Suprapubic skin (tissue), 4 donors: ENCODE data around the gene CACNA2D4.

Source experiments
- EP300 ChIP-seq: sonication (generic); formaldehyde crosslinking; IDR thresholded peaks from one replicate; pipeline ENCODE4 v1.6.1; 2017; ENCODE audit warnings: antibody characterized with exemption
- POLR2A ChIP-seq, 2 donors: fragments of 450-650 bp; IDR thresholded peaks; one replicate each; pipeline ENCODE4 v1.6.1; 2017; ENCODE audit warnings: antibody characterized with exemption in 2 of 2, mild to moderate bottlenecking in 2 of 2, moderate library complexity in 2 of 2
- POLR2AphosphoS5 ChIP-seq, 3 donors: sonication (generic); formaldehyde crosslinking; IDR thresholded peaks; one replicate each; pipeline ENCODE4 v1.6.1; 2017; ENCODE audit warnings: antibody characterized with exemption in 3 of 3
- TF ChIP-seq, protein P1 (sequence below), 2 donors: fragments of 200-600 bp in 1 of 2; fragments of 450-650 bp in 1 of 2; sonication (generic) in 1 of 2; IDR thresholded peaks; one replicate each; pipeline ENCODE4 v1.5.1; 2016 to 2019; ENCODE audit warnings: antibody characterized with exemption in 2 of 2, mild to moderate bottlenecking in 1 of 2, moderate library complexity in 1 of 2

GRCh38 chr12:1808798-1809480, 109.5 kb downstream of the CACNA2D4 start:
- TF ChIP-seq POLR2A (IDR thresholded peaks at IDR 0.05) (no peak), EP300 (no peak), POLR2AphosphoS5 (IDR thresholded peaks at IDR 0.05) (no peak)
- TF ChIP-seq, protein P1, sequence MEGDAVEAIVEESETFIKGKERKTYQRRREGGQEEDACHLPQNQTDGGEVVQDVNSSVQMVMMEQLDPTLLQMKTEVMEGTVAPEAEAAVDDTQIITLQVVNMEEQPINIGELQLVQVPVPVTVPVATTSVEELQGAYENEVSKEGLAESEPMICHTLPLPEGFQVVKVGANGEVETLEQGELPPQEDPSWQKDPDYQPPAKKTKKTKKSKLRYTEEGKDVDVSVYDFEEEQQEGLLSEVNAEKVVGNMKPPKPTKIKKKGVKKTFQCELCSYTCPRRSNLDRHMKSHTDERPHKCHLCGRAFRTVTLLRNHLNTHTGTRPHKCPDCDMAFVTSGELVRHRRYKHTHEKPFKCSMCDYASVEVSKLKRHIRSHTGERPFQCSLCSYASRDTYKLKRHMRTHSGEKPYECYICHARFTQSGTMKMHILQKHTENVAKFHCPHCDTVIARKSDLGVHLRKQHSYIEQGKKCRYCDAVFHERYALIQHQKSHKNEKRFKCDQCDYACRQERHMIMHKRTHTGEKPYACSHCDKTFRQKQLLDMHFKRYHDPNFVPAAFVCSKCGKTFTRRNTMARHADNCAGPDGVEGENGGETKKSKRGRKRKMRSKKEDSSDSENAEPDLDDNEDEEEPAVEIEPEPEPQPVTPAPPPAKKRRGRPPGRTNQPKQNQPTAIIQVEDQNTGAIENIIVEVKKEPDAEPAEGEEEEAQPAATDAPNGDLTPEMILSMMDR (IDR thresholded peaks at IDR 0.05): no peak
